GM21423 (cell line): Measurements from ENCODE around the gene PRRT2.
"Not testable (repeated sequence)": the region's sequence is repeated elsewhere in the genome, so short reads cannot be mapped to it uniquely, and the experiment has no call there.

ENCODE experiments used
- ATAC-seq: cut with Tn5 transposase; IDR thresholded peaks from one replicate; pipeline ENCODE4 v1.9.1; 2021; ENCODE audit warnings: mild to moderate bottlenecking, moderate library complexity; ENCODE audit not compliant: unreplicated experiment

Gene PRRT2

GRCh38 chr16:29790949-29791844 lies 20.8 kb upstream of the PRRT2 start:
- no peak for ATAC-seq

- ATAC-seq = no peak
Observed at GRCh38 chr16:29791845-29792807, 19.9 kb upstream of the PRRT2 start.

GRCh38 chr16:29793153-29793552 lies 18.8 kb upstream of the PRRT2 start:
- not testable (repeated sequence) for ATAC-seq

GRCh38 chr16:29794231-29794710 lies 17.7 kb upstream of the PRRT2 start:
- ATAC-seq = no peak

GRCh38 chr16:29802416-29802935 lies 9.5 kb upstream of the PRRT2 start:
- ATAC-seq = no peak

GRCh38 chr16:29804020-29804419 lies 8.0 kb upstream of the PRRT2 start:
- ATAC-seq = no peak

GRCh38 chr16:29804455-29805231 lies 7.3 kb upstream of the PRRT2 start:
- ATAC-seq = no peak

GRCh38 chr16:29805232-29806098 lies 6.5 kb upstream of the PRRT2 start:
- peak; percentile 52 for ATAC-seq

- no peak for ATAC-seq
Observed at GRCh38 chr16:29806099-29806579, 5.9 kb upstream of the PRRT2 start, which contains the start of gene MAZ. Gene MAZ, plus strand, starts transcription at chr16:29806529. Its CDS starts 173 bp downstream, at chr16:29806702.

- no peak for ATAC-seq
Observed at GRCh38 chr16:29806641-29807425, 5.2 kb upstream of the PRRT2 start.

- no peak for ATAC-seq
Observed at GRCh38 chr16:29807426-29808218, 4.4 kb upstream of the PRRT2 start.

GRCh38 chr16:29808219-29808900 lies 3.6 kb upstream of the PRRT2 start:
- no peak for ATAC-seq

- no peak for ATAC-seq
Observed at GRCh38 chr16:29809031-29809747, 2.8 kb upstream of the PRRT2 start.

- ATAC-seq = no peak
Observed at GRCh38 chr16:29809850-29810698, 1.9 kb upstream of the PRRT2 start.

GRCh38 chr16:29810699-29811169 lies 1.3 kb upstream of the PRRT2 start:
- no peak for ATAC-seq
